Neural progenitor cell (in vitro differentiated cells): ENCODE measurements around the gene MSMO1.

Experiments
- CTCF ChIP-seq: fragments of 200-600 bp; sonication (generic); IDR thresholded peaks from 2 replicates; pipeline ENCODE4 v1.5.1; 2017; ENCODE audit warnings: antibody characterized with exemption, mild to moderate bottlenecking
- EZH2 ChIP-seq: fragments of 200-600 bp; sonication (generic); IDR thresholded peaks from 2 replicates; pipeline ENCODE4 v1.6.1; 2017; ENCODE audit warnings: antibody characterized with exemption, mild to moderate bottlenecking, moderate library complexity
- EZH2phosphoT487 ChIP-seq: fragments of 200-600 bp; sonication (generic); IDR thresholded peaks from 2 replicates; pipeline ENCODE4 v1.6.1; 2017; ENCODE audit warnings: antibody characterized with exemption

- TF ChIP-seq EZH2, result no peak
- no peak for TF ChIP-seq CTCF
- no peak for TF ChIP-seq EZH2phosphoT487
Measured at GRCh38 chr4:165360985-165361670, 33.7 kb downstream of the MSMO1 start.
